ENCODE measurements around the gene MCOLN2.

MCOLN2 gene

GRCh38 chr1:84971957-84972356 is 25.0 kb downstream of the MCOLN2 start:
- Histone ChIP-seq H3K27ac (ENCODE audit: low read length) (no peak overlapping the region), H3K36me3 (ENCODE audit: insufficient read depth, low read length) (no peaks in the 10 kb centered on the region), H3K9me3 (ENCODE audit: insufficient read depth, low read length, severe bottlenecking) (no peaks in the 10 kb centered on the region), H3K27me3 (ENCODE audit: insufficient read depth, low read length, poor library complexity) (no peaks in the 10 kb centered on the region), H2AFZ (ENCODE audit: low read depth, low read length) (no peak overlapping the region), H3K4me3 (ENCODE audit: low read depth in 1 of 2, low read length in 2 of 2) (no peak overlapping the region), H3K4me1 (ENCODE audit: insufficient read depth, low read length) (no peaks in the 10 kb centered on the region), H3K79me2 (ENCODE audit: insufficient read depth, low read length) (no peaks in the 10 kb centered on the region), H3K4me2 (ENCODE audit: insufficient read depth, low read length) (no peak overlapping the region), H4K20me1 (ENCODE audit: insufficient read depth, low read length) (no peaks in the 10 kb centered on the region), H3K9ac (ENCODE audit: low read depth, low read length) (no peak overlapping the region)
- TF ChIP-seq CTCF (IDR thresholded peaks at IDR 0.05; ENCODE audit: borderline replicate concordance, extremely low read depth, low read length, poor library complexity, severe bottlenecking) (no peak), EZH2 (IDR thresholded peaks at IDR 0.05; ENCODE audit: borderline replicate concordance, low read depth, low read length, severe bottlenecking) (no peak)
- DNase-seq (no peak), ATAC-seq (ENCODE audit: insufficient read depth, low read depth) (no peak)

GRCh38 chr1:84969489-84970250 is 27.2 kb downstream of the MCOLN2 start:
- Histone ChIP-seq H3K79me2 (ENCODE audit: insufficient read depth, low read length) (no peaks in the 10 kb centered on the region), H4K20me1 (ENCODE audit: insufficient read depth, low read length) (no peaks in the 10 kb centered on the region), H3K36me3 (ENCODE audit: insufficient read depth, low read length) (no peaks in the 10 kb centered on the region), H3K27ac (ENCODE audit: low read length) (no peak overlapping the region), H3K4me3 (ENCODE audit: low read depth in 1 of 2, low read length in 2 of 2) (no peak overlapping the region), H3K27me3 (ENCODE audit: insufficient read depth, low read length, poor library complexity) (no peaks in the 10 kb centered on the region), H3K9ac (ENCODE audit: low read depth, low read length) (no peak overlapping the region), H3K4me2 (ENCODE audit: insufficient read depth, low read length) (no peak overlapping the region), H2AFZ (ENCODE audit: low read depth, low read length) (no peak overlapping the region), H3K9me3 (ENCODE audit: insufficient read depth, low read length, severe bottlenecking) (no peaks in the 10 kb centered on the region), H3K4me1 (ENCODE audit: insufficient read depth, low read length) (no peaks in the 10 kb centered on the region)
- TF ChIP-seq CTCF (IDR thresholded peaks at IDR 0.05; ENCODE audit: borderline replicate concordance, extremely low read depth, low read length, poor library complexity, severe bottlenecking) (no peak), EZH2 (IDR thresholded peaks at IDR 0.05; ENCODE audit: borderline replicate concordance, low read depth, low read length, severe bottlenecking) (no peak)
- ATAC-seq (ENCODE audit: insufficient read depth, low read depth) (no peak), DNase-seq (no peak)

- H3K9me3 ChIP-seq (ENCODE audit: insufficient read depth, low read length, severe bottlenecking), result no peaks in the 10 kb centered on the region
- H3K79me2 ChIP-seq (ENCODE audit: insufficient read depth, low read length), result no peaks in the 10 kb centered on the region
- H3K27me3 ChIP-seq (ENCODE audit: insufficient read depth, low read length, poor library complexity), result no peaks in the 10 kb centered on the region
- H3K4me2 ChIP-seq (ENCODE audit: insufficient read depth, low read length), result no peak overlapping the region
- H3K4me3 ChIP-seq (ENCODE audit: low read depth in 1 of 2, low read length in 2 of 2), result no peak overlapping the region
- H3K27ac ChIP-seq (ENCODE audit: low read length), result no peak overlapping the region
- no peak overlapping the region for H2AFZ ChIP-seq (ENCODE audit: low read depth, low read length)
- no peaks in the 10 kb centered on the region for H4K20me1 ChIP-seq (ENCODE audit: insufficient read depth, low read length)
- no peak for ATAC-seq (ENCODE audit: insufficient read depth, low read depth)
- TF ChIP-seq CTCF (IDR thresholded peaks at IDR 0.05; ENCODE audit: borderline replicate concordance, extremely low read depth, low read length, poor library complexity, severe bottlenecking), result no peak
- no peak for TF ChIP-seq EZH2 (IDR thresholded peaks at IDR 0.05; ENCODE audit: borderline replicate concordance, low read depth, low read length, severe bottlenecking)
- no peaks in the 10 kb centered on the region for H3K36me3 ChIP-seq (ENCODE audit: insufficient read depth, low read length)
- no peak for DNase-seq
- H3K9ac ChIP-seq (ENCODE audit: low read depth, low read length), result no peak overlapping the region
- no peaks in the 10 kb centered on the region for H3K4me1 ChIP-seq (ENCODE audit: insufficient read depth, low read length)
These were observed 28.0 kb downstream of the MCOLN2 start for GRCh38 chr1:84968865-84969264.

Data from DND-41 (cell line).